GM21825 (cell line): ENCODE data around the gene MIA.
"Not testable (repeated sequence)": the region's sequence is repeated elsewhere in the genome, so short reads cannot be mapped to it uniquely, and the experiment has no call there.

ENCODE experiments used
- ATAC-seq: cut with Tn5 transposase; IDR thresholded peaks from one replicate; pipeline ENCODE4 v1.9.1; 2021; ENCODE audit warnings: mild to moderate bottlenecking, moderate library complexity; ENCODE audit not compliant: unreplicated experiment

MIA gene

GRCh38 chr19:40801426-40802299 lies 26.3 kb downstream of the MIA start:
- ATAC-seq: no peak

DNA sequence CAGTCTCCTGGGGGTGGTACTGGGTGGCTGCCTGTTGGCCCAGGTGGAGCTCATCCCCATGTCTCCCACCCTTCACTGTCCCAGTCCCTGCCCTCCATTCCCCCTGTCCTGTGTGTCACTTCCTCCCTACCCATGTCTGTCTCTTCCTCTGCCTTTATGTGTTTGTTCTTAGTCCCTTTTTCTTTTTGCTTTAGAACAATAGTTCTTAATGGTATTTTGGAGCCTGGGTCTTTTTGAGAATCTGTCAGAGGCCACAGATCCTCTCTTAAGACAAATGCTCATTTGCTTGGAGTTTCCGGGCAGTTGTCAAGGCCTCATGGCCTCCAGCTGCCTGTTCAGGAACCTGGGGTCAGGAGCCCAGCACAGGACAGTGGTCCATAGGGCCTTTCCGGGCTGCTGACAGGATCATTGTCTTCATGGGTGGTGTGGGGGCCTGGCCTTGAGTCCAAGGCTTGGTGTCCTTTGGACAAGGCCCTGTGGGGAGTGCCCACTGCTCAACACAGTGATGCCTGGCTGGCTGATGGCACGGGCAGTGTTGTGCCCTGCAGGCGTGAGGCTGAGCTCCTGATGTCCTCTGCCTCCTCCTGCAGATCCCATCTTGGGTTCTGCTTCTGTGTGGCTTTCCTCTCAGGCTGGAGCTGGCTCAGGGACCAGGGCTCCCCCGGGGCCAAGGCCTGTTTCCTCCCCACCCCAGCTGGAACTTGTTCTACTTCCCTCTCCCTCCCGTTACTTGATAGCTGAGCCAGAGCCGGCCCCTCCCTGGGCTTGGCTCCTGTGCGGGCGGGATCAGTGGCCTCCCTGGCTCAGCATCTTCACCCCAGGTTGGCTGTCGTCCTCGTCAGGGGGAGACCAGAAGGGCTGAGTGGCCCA lies 27.2 kb downstream of the MIA start:
- no peak for ATAC-seq

GRCh38 chr19:40803170-40803856 lies 28.0 kb downstream of the MIA start:
- ATAC-seq: no peak

GRCh38 chr19:40803857-40804782 lies 28.8 kb downstream of the MIA start:
- no peak for ATAC-seq

GRCh38 chr19:40804783-40805242 lies 29.5 kb downstream of the MIA start:
- ATAC-seq: no peak

DNA sequence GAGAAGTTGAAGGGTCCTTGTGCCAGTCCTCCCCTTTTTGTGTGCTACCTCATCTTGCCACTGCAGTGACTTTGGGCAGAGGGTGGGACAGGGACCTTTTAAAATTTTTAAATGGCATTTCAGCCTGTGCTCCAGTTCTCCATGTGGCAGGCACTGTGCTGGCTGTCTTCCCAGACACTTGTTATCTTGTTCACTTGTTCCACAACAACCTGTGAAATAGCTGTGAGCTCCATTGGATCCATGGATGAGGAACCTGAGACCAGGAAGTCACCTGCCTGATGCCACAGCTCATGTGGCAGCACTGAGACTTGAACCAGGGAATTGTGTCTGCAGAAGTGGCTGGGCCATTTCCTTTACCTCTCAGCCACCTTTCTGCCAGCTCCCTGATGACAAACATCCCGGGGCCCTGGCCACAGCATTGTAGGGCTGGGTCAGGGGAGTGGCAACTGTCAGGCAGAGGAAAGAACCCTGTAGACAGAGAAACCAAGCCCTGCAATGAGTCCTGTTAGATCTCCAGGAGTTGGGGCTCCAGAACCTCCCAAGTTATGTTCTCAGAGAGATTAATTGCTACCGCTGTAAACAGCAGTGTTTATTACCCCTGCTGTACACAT lies 30.0 kb downstream of the MIA start:
- ATAC-seq: no peak

DNA sequence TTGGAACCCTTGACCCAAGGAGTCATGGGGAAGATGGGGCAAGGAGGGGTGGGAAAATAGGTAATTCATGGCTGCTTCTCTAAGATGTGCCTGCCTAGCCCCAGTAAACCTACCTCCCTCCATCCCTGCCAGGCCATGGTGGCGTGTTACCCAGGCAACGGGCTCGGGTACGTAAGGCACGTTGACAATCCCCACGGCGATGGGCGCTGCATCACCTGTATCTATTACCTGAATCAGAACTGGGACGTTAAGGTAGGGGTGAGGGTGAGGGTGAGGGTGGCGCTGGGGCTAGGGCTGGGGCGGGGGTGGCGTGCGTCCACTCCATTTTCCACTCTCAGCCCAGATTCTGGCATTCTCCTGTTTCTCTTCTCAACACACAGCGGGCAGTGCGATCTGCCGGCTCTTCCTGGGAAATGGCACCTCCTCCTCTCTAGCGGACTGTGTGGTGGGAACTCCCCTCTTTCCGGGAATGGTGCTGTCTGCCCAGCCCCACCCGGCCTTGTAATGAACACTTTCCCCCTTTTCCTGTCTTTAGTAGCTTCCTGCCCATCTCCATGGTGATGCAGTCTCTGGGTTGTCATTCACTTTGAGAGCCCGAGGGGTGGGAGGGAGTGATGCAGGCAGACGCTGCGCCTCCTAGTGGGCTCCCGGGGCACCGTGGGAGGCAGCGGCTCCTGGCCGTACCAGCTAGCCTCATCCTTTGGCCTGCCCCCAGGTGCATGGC lies 31.3 kb downstream of the MIA start:
- ATAC-seq: no peak

- ATAC-seq: no peak
Observed at GRCh38 chr19:40807147-40808020, 32.1 kb downstream of the MIA start.

GRCh38 chr19:40808021-40808325 lies 32.7 kb downstream of the MIA start:
- no peak for ATAC-seq

- ATAC-seq: no peak
Observed at GRCh38 chr19:40808497-40808896, 33.2 kb downstream of the MIA start.

DNA sequence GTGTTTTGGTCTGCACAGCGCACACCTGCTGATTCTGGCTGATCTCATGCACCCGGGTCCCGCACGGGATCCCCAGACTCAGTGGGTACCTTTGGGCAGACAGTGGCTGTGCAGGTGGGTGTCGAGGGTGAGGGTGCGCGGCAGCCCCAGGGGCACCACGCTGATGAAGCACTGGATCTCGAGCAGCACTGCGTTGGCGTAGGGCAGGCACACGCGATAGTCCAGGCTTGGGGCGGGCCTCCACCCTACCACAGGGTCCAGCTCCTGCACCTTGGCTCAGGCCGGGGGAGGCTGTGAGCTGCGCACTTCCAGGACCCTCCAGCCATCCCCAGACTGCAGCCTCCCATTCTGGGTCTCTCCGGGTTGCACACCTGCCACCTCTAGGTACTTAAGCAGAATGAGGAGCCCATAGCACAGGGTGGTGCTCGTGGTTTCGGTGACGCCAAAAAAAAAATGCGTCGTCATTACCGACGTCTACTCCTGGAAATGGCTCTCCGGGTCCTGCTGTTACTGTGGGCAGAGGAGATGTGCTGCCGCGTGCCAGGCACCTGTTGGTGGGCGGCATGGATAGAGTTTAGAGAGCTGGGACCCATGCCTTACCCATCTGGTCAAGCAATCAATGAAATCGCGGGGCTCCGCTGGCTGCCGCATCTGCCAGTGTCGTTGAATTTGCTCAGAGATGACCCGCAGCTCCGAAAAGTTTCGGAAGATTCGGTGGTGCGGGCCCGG lies 34.2 kb downstream of the MIA start:
- no peak for ATAC-seq

GRCh38 chr19:40810160-40810559 lies 34.8 kb downstream of the MIA start:
- ATAC-seq: no peak

DNA sequence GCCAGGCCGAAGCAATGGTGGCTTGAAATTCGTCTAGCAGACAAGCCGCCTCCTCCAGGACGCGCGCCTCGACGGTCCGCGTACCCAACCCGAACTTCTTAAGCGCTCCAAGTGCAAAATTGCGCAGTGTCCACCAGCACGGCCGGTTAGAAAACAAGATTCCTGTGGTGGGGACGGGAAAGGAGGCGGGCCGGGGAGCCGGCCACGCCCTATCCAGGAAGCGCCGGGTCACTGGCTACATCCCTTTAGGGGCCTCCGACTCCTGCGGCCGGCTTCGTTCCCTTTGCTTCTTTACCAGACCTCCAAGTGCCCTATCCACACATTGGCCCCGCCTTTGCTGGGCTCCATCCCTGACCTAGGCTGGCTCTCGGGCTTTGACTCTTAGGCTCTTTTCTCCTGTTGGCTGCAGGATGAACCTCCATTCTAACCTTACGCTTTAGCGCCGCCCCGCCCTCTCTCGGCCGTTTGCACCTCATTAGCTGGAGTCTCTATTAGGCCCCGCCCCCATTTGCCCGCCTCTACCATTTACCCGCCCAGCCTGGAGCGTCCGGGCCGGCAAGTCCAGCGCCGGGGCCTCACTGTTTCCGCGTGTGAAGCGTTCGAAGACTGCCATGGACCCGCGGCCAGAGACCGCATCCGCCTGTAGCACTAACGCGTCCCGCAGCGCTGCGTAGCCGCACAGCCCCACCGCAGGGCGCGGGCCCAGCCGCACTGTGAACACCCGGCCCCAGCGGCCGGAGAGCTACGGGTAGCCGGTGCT lies 35.5 kb downstream of the MIA start:
- ATAC-seq: not testable (repeated sequence)

GRCh38 chr19:40811478-40812341 lies 36.4 kb downstream of the MIA start:
- ATAC-seq: no peak

DNA sequence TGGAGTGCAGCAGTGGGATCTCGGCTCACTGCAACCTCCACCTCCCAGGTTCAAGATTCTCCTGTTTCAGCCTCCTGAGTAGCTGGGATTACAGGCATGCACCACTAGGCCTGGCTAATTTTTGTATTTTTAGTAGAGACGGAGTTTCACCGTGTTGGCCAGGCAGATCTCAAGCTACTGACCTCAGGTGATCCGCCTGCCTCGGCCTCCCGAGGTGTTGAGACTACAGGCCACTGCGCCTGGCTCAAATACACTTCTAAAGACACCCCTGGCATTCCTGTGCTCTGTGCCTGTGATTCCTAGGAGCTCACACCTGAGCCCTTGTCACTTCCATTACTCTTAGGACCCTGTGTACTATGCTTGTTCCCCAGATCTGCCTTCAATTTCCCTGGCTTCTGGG lies 37.2 kb downstream of the MIA start:
- ATAC-seq: not testable (repeated sequence)

GRCh38 chr19:40813182-40813581 lies 37.9 kb downstream of the MIA start:
- ATAC-seq: no peak
